Heart left ventricle (tissue), 16 donors: Measurements from ENCODE around the gene FREM2. TPM values are rescaled to one million over a fixed set of nuclear protein-coding genes. Genes with fewer than 3 reads are reported as not detected.
A peak's percentile ranks its signal among the peaks of the same experiment; 100 is the strongest.

ENCODE experiments used
- ATAC-seq, 4 donors: fragments of 200-7000 bp; cut with Tn5 transposase; one replicate each; pipeline ENCODE4 v1.9.1; 2020 to 2022; ENCODE audit warnings: moderate library complexity in 4 of 4, mild to moderate bottlenecking in 3 of 4, moderate number of reproducible peaks in 1 of 4
- DNase-seq, 5 donors: peaks; one replicate each; pipeline ENCODE4 v3.0.0-alpha.2; 2020
- H3K27ac ChIP-seq, 12 donors: fragments of 200-600 bp; sonication (generic) in 4 of 12; one replicate each; pipeline versions ENCODE4 v1.5.0 to v1.8.0; 2016 to 2022; ENCODE audit warnings: mild to moderate bottlenecking in 2 of 12
- H3K27me3 ChIP-seq, 9 donors: fragments of 200-600 bp; sonication (generic) in 2 of 9; one replicate each; pipeline versions ENCODE4 v1.5.1 to v1.8.0; 2016 to 2022; ENCODE audit warnings: mild to moderate bottlenecking in 3 of 9
- H3K36me3 ChIP-seq, 9 donors: fragments of 200-600 bp; sonication (generic) in 2 of 9; one replicate each; pipeline versions ENCODE4 v1.5.0 to v1.8.0; 2018 to 2022; ENCODE audit warnings: mild to moderate bottlenecking in 2 of 9
- H3K4me1 ChIP-seq, 12 donors: fragments of 200-600 bp; sonication (generic) in 4 of 12; one replicate each; pipeline versions ENCODE4 v1.5.0 to v1.8.0; 2016 to 2022; ENCODE audit warnings: mild to moderate bottlenecking in 3 of 12
- H3K4me3 ChIP-seq, 12 donors: fragments of 200-600 bp; sonication (generic) in 4 of 12; one replicate each; pipeline versions ENCODE4 v1.5.0 to v1.8.0; 2017 to 2022; ENCODE audit warnings: mild to moderate bottlenecking in 9 of 12, moderate library complexity in 4 of 12
- H3K9me3 ChIP-seq, 12 donors: fragments of 200-600 bp; sonication (generic) in 4 of 12; one replicate each; pipeline versions ENCODE4 v1.5.0 to v1.8.0; 2016 to 2022; ENCODE audit warnings: mild to moderate bottlenecking in 1 of 12
- CTCF ChIP-seq, 12 donors: fragments of 200-600 bp; sonication (generic) in 4 of 12; IDR thresholded peaks; one replicate each; pipeline versions ENCODE4 v1.5.0 to v1.8.0; 2018 to 2022; ENCODE audit warnings: antibody characterized with exemption in 12 of 12, mild to moderate bottlenecking in 5 of 12
- POLR2A ChIP-seq, 2 donors: fragments of 450-650 bp; IDR thresholded peaks; one replicate each; pipeline ENCODE4 v1.6.1; 2017; ENCODE audit warnings: antibody characterized with exemption in 2 of 2, mild to moderate bottlenecking in 2 of 2, moderate library complexity in 2 of 2
- WGBS, 4 donors: extraction: QIAGEN DNeasy Blood & Tissue Kit in 2 of 4; methylation state at CpG; one replicate each; pipeline versions ENCODE4 v1.1.5 to v1.1.7; 2013 to 2018; 5-methylcytosine and 5-hydroxymethylcytosine counted together
- intact Hi-C, 10 donors: fragments of 100-400 bp; cut with DNase I; formaldehyde crosslinking; loops; one replicate each; pipeline versions ENCODE4 v1.11.1 to v1.14.2; 2022
- long read RNA-seq, 3 donors: library from polyadenylated mRNA; unstranded; transcript quantifications; one replicate each; pipeline ENCODE4 v2.0.0, GENCODE V29; 2020 to 2021
- polyA plus RNA-seq, 2 donors: library from polyadenylated mRNA; stranded (reverse); fragments of 200-250 nt; gene quantifications; one replicate each; pipeline ENCODE4 v1.2.3, GENCODE V29; 2013
- total RNA-seq, 9 donors: library from RNA; depleted of rRNA in 2 of 9; stranded (reverse); fragments of >200 nt in 2 of 9; fragmentation: NEBNext Ultra II Directional in 3 of 9; extraction: Animal tissue kit (Norgen Biotek cat#: 25700) in 3 of 9; gene quantifications; one replicate each; pipeline versions ENCODE4 v1.1.0 to v1.2.4, GENCODE V29; 2016 to 2023
- donor health status: ischemic (EF 13 %, LVEDD 7.1; RV severe dilation, severe dysfunction).
- donor health status: healthy with polysubstance abuse.
- donor health status: DM: no; HTN: yes; CAD: no.
- donor health status: DM: no; HTN: no; CAD: no.
- donor health status: ischemic (EF 25% LVEDD 6.9; RV normal size, moderate dysfunction).
- donor health status: ischemic (EF 25% LVEDD 5.7; RV mildly dilated, moderate dysfunction).
- donor health status: healthy.
- donor health status: DM: yes; HTN: yes; CAD: no.
- donor health status: ischemic (EF 35%, LVEDD 5.7; RV mildly dilated, moderate dysfunction).
- donor health status: nonischemic (EF 11% LVEDD 7.7; RV severe dilation, severe dysfunction).
- donor health status: DM: yes; HTN: yes; CAD: no.
- donor health status: PGD.
- donor health status: ischemic (EF 29% LVEDD 5.4; RV normal size, mild dysfunction).
- donor health status: nonischemic (EF 23%, LVEDD 6.1; RV moderate dilation, normal function).

The FREM2 gene
- under 1 TPM; 0.02 to 0.35 (median 0.18) TPM for total RNA-seq
- polyA plus RNA-seq: under 1 TPM; 0.04 TPM
- long read RNA-seq, donor 1: 0 reads
- long read RNA-seq, donor 2: 0 reads
- long read RNA-seq, donor 3, partial matches to known transcripts: 0 of 1 reads
- long read RNA-seq, donor 3, other reads (novel, unspliced or antisense): 1 of 1 reads

GRCh38 chr13:38686577-38687245, at the start of gene FREM2:
Gene FREM2, plus strand, starts transcription at chr13:38687077. Its CDS starts 268 bp downstream, at chr13:38687345.
- Histone ChIP-seq H3K4me1 (peaks cover 0 to 20% (median 0%) of the 10 kb centered on the region in 12 donors), H3K27me3 (peaks cover 0 to 47% (median 12%) of the 10 kb centered on the region in 9 donors), H3K9me3 (no peaks in the 10 kb centered on the region), H3K36me3 (no peaks in the 10 kb centered on the region), H3K4me3 (peak within 1 kb of the TSS; percentile 18 to 52 (median 38)), H3K27ac (no peak within 1 kb of the TSS)
- DNase-seq (peak in 1 of 5 donors; percentile 25), ATAC-seq (peak; percentile 59 to 70 (median 64))
- WGBS, 4 donors: 1 to 3% (median 2%) methylated on average over 16 to 40 of the region's 40 CpGs
- no peak for TF ChIP-seq CTCF (IDR thresholded peaks at IDR 0.05)
- no peak for TF ChIP-seq POLR2A (IDR thresholded peaks at IDR 0.05)
- intact Hi-C loops: loop anchor here in 9 of 10 donors (1.0 to 10.0 kb wide), 8 partner anchors 76 to 231 kb away; no protein-coding TSS in a partner anchor

- 76 to 88% (median 85%) methylated on average over 3 of the region's 3 CpGs for WGBS, 4 donors
- ATAC-seq: no peak
- Histone ChIP-seq H3K4me1 (no peaks in the 10 kb centered on the region), H3K27me3 (peaks cover 0 to 10% (median 0%) of the 10 kb centered on the region in 9 donors), H3K27ac (no peak overlapping the region), H3K4me3 (no peak overlapping the region), H3K9me3 (no peaks in the 10 kb centered on the region), H3K36me3 (no peaks in the 10 kb centered on the region)
- intact Hi-C loops: loop anchor here in 1 of 10 donors (10.0 kb wide), 1 partner anchor 543 kb away; no protein-coding TSS in a partner anchor
- TF ChIP-seq CTCF (IDR thresholded peaks at IDR 0.05) (no peak), POLR2A (IDR thresholded peaks at IDR 0.05) (no peak)
- no peak for DNase-seq
These were observed 49.3 kb upstream of the FREM2 start for GRCh38 chr13:38637576-38637975.

GRCh38 chr13:38641164-38641948, 45.5 kb upstream of the FREM2 start:
- intact Hi-C loops: no loop called here
- WGBS, 4 donors: 85 to 91% (median 87%) methylated on average over 5 of the region's 5 CpGs

More at GRCh38 chr13:38641164-38641948, 45.5 kb upstream of the FREM2 start:
- ATAC-seq (no peak), DNase-seq (no peak)
- TF ChIP-seq POLR2A (IDR thresholded peaks at IDR 0.05) (no peak), CTCF (IDR thresholded peaks at IDR 0.05) (peak in 1 of 12 donors; percentile 10)
- H3K36me3 ChIP-seq: no peaks in the 10 kb centered on the region
- H3K4me1 ChIP-seq: no peaks in the 10 kb centered on the region
- H3K9me3 ChIP-seq: no peaks in the 10 kb centered on the region
- no peak overlapping the region for H3K4me3 ChIP-seq
- peaks cover 0 to 5% (median 0%) of the 10 kb centered on the region in 9 donors for H3K27me3 ChIP-seq
- H3K27ac ChIP-seq: no peak overlapping the region
